Measurements from ENCODE around the gene KCMF1.
A peak's percentile ranks its signal among the peaks of the same experiment; 100 is the strongest.

KCMF1 gene

DNA sequence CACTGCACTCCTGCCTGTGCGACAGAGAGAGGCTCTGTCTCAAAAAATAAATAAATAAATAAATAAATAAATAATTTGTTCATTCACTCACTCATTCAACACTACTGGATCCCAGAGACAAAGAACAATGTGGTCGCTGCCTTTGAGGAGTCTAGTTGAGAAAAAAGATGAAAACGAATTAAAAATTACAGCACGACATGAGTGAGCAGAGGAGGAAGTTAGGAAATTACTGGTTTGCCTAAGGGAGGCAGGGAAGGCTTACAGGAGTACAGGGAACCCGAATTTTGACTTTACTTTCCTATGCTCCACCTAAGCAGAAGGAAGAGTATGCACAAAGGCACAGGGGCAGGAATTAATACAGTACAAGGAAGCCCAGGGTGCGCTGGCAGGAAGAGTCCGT is 4.2 kb upstream of the KCMF1 start:
- in situ Hi-C loops (cut with MboI; ENCODE audit: low pct_unique_long_range_greater_than_20kb, low sequenced_read_pairs, unreplicated experiment) = no loop called here

DNA sequence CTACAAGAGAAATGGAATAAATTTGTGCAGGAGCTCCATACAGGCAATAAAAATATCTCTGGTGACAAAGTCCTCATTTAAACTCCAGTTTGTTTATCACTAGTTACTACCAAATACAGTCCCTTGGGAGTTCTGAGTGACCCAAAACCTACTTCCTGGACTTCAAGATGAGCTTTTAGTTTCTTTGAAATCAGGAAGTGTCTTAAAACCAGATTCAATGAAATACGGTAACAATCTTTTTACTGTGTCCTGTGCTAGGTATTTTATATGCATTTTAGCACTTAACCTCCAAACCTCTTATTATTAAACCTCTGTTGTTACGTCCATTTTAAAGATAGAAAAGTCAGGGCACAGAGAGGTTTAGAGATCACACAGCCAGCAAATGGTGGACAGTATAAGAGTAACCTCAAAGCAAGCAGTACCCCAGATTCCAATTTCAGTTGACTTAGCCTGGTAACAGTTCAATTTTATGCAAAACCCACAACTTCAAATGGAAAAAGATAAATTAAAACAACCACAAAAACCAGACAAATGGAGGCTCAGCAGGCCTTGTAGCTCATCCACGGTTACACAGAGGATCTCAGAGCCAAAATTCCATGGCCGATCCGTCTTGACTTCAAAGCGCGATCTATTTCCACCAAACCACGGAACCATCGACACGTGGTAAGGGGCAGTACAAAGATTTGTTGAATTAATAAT is 1.3 kb upstream of the KCMF1 start:
- TF ChIP-seq, protein P1, sequence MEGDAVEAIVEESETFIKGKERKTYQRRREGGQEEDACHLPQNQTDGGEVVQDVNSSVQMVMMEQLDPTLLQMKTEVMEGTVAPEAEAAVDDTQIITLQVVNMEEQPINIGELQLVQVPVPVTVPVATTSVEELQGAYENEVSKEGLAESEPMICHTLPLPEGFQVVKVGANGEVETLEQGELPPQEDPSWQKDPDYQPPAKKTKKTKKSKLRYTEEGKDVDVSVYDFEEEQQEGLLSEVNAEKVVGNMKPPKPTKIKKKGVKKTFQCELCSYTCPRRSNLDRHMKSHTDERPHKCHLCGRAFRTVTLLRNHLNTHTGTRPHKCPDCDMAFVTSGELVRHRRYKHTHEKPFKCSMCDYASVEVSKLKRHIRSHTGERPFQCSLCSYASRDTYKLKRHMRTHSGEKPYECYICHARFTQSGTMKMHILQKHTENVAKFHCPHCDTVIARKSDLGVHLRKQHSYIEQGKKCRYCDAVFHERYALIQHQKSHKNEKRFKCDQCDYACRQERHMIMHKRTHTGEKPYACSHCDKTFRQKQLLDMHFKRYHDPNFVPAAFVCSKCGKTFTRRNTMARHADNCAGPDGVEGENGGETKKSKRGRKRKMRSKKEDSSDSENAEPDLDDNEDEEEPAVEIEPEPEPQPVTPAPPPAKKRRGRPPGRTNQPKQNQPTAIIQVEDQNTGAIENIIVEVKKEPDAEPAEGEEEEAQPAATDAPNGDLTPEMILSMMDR (IDR thresholded peaks at IDR 0.05; ENCODE audit: extremely low read depth, insufficient read depth, missing control alignments) = no peak
- DNase-seq (ENCODE audit: low spot score) = no peak
- in situ Hi-C loops (cut with MboI; ENCODE audit: low pct_unique_long_range_greater_than_20kb, low sequenced_read_pairs, unreplicated experiment) = no loop called here

More for the DNA sequence above, 4.2 kb upstream of the KCMF1 start:
- DNase-seq (ENCODE audit: low spot score) = no peak
- TF ChIP-seq, protein P1 (IDR thresholded peaks at IDR 0.05; ENCODE audit: extremely low read depth, insufficient read depth, missing control alignments) = no peak

DNA sequence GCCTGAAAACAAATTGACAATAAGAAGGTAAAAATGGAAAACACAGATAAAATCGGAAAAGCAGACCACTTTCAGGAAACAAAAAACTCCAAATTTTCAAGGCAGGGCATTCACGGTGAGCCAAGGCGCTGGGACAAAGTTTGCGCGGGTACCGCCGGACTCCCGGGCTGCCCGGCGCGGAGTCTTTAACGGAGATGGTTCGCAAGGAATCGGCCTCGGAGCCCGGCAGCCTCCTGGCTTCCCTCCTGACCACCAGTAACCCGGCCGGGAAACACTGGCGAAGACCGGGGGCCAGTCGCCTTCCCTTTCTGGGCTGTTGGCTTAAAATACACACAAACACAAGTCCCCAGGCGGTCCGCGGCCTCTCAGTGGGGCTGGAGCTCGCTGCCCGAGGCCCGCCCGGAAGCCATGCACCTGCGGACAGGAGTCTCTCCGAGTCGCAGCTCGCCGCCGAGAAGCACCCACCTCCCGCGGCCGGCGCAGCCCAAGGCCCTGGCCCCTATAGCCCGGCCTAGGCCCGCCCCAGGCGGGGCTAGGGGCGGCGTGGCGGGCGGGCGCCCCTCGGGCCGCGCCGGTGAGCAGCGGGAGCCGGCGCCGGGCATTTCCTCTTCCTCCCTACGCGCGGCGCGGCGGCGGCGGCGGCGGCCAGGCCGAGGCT is 622 bp upstream of the KCMF1 start:
- in situ Hi-C loops (cut with MboI; ENCODE audit: low pct_unique_long_range_greater_than_20kb, low sequenced_read_pairs, unreplicated experiment) = no loop called here
- peak; percentile 85 for DNase-seq (ENCODE audit: low spot score)
- TF ChIP-seq, protein P1 (IDR thresholded peaks at IDR 0.05; ENCODE audit: extremely low read depth, insufficient read depth, missing control alignments) = no peak

DNA sequence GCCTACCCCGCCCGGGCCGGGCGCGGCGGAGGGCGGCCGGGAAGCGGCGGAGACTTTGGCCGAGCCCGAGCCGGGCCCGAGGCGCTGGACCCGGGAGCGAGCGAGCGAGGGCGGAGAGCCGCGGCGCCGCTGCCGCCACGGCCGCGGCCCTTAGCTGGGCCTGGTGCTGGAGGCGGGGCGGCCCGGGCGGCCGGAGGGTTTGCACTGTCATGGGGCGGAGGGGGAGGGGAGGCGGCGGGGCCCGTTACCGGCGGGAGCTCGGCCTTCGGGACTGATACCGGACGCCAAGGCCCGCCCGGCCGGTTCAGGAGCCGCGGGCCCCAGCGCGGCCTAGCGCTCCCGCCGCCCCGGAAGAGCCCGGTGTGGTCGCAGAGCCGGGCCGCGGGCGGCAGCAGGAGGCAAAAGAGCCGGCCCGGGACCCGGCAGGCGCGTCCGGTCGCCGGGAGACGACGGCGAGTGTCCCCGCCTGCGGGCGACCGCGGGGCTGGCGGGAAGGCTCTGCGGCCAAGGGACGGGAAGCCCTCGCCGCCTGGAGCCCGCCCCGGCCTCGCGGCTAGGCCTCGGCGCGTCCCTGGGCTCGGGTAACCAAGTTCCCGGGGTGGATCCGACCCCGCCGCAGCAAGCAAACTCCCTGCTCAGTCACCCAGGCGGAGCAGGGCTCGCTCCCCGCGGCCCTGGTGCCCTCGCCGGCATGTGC is 697 bp downstream of the KCMF1 start:
- DNase-seq (ENCODE audit: low spot score) = peak; percentile 84
- in situ Hi-C loops (cut with MboI; ENCODE audit: low pct_unique_long_range_greater_than_20kb, low sequenced_read_pairs, unreplicated experiment) = no loop called here
- TF ChIP-seq, protein P1 (IDR thresholded peaks at IDR 0.05; ENCODE audit: extremely low read depth, insufficient read depth, missing control alignments) = no peak

DNA sequence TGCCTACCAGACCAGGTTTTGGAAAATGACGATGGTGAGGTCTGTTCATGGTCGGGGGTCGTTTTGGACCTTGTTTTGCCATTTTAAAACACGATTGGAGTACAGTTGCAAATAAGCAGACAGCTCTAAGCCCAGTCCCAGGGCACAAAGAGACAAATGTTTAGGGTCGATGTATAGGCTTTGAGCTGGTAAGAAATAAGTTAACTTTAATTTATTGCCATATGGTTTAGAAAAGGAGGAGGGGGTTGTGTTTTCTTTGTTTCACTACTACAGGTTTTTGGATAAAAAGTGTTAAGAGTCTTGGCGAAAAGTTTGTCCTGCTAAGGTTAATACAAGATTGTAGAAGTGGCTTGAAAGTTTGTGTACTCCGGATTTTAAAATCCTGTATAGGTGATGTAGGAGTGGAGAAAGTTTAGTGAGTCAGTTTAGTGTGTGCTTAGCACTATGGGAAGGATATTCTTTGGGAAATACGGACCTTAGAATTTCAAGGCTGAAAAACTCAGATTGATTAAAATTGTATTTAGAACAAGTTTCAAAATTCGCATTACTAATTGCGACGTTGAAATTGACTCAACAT is 1.3 kb downstream of the KCMF1 start:
- DNase-seq (ENCODE audit: low spot score) = no peak
- TF ChIP-seq, protein P1 (IDR thresholded peaks at IDR 0.05; ENCODE audit: extremely low read depth, insufficient read depth, missing control alignments) = no peak
- in situ Hi-C loops (cut with MboI; ENCODE audit: low pct_unique_long_range_greater_than_20kb, low sequenced_read_pairs, unreplicated experiment) = no loop called here

DNA sequence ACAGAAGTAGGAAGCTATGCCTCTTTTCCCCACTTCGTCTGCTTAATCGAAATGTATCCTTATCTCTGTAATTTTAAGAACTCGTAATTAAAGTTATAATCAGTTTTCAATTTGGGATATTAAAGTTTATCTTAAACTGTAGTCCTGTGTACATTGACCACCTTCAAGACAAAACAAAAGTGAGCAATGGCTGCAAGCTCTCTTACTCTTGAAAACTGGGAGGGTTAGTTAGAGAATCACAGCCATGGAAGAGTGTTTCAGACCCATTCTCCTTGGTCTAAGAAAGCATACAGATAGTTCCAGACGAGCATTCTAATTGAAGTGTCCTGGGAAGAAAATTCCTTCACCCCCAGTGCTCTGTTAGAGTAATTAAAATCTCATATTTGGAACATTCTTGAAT is 2.0 kb downstream of the KCMF1 start:
- no peak for DNase-seq (ENCODE audit: low spot score)
- TF ChIP-seq, protein P1 (IDR thresholded peaks at IDR 0.05; ENCODE audit: extremely low read depth, insufficient read depth, missing control alignments) = no peak
- in situ Hi-C loops (cut with MboI; ENCODE audit: low pct_unique_long_range_greater_than_20kb, low sequenced_read_pairs, unreplicated experiment) = no loop called here

Data from GM13977 (cell line).